K562 (cell line): ENCODE measurements around the gene GPN3. TPM values are rescaled to one million over a fixed set of nuclear protein-coding genes. Genes with fewer than 3 reads are reported as not detected.

Experiments
- EP400 ChIP-seq: fragments of 450-650 bp; IDR thresholded peaks from 2 replicates; pipeline ENCODE4 v1.6.1; 2017; ENCODE audit warnings: antibody characterized with exemption, mild to moderate bottlenecking, moderate library complexity
- ESRRB ChIP-seq: fragments of 250-450 bp; sonication (Bioruptor Pico); IDR thresholded peaks from 2 replicates; pipeline ENCODE4 v1.5.0; 2020; ENCODE audit warnings: mild to moderate bottlenecking, moderate library complexity, borderline replicate concordance
- FOXJ3 ChIP-seq: sonication (generic); formaldehyde crosslinking; IDR thresholded peaks from 2 replicates; pipeline ENCODE4 v1.4.0; 2020; ENCODE audit warnings: mild to moderate bottlenecking, missing genetic modification reagents
- HDGF ChIP-seq: fragments of 450-650 bp; IDR thresholded peaks from 2 replicates; pipeline ENCODE4 v1.6.1; 2016
- NCOA4 ChIP-seq: fragments of 450-650 bp; IDR thresholded peaks from 2 replicates; pipeline ENCODE4 v1.6.1; 2018; ENCODE audit warnings: mild to moderate bottlenecking; ENCODE audit not compliant: partially characterized antibody
- RERE ChIP-seq: sonication (generic); formaldehyde crosslinking; IDR thresholded peaks from 2 replicates; pipeline ENCODE4 v1.8.0; 2023; ENCODE audit warnings: missing genetic modification reagents, mild to moderate bottlenecking, borderline replicate concordance
- SMARCB1 ChIP-seq: IDR thresholded peaks from 2 replicates; pipeline ENCODE4 v1.6.1; 2011; ENCODE audit warnings: improper control_type of control experiment, low read depth; ENCODE audit not compliant: insufficient read length
- SREBF1 ChIP-seq: fragments of 150-350 bp; IDR thresholded peaks from 2 replicates; pipeline ENCODE4 v1.6.1; 2014; ENCODE audit warnings: antibody characterized with exemption, low read depth, low read length, borderline replicate concordance
- SREBF2 ChIP-seq: sonication (generic); formaldehyde crosslinking; IDR thresholded peaks from 2 replicates; pipeline ENCODE4 v1.4.0; 2020; ENCODE audit warnings: mild to moderate bottlenecking, missing genetic modification reagents
- U2AF1 ChIP-seq: fragments of 200-400 bp; formaldehyde crosslinking; optimal IDR thresholded peaks from 2 replicates; pipeline ENCODE3; 2017; ENCODE audit warnings: mild to moderate bottlenecking, low read depth, low read length, moderate library complexity
- ZNF239 ChIP-seq: fragments of 250-450 bp; sonication (Bioruptor Pico); IDR thresholded peaks from 2 replicates; pipeline ENCODE4 v1.4.0; 2020; ENCODE audit warnings: mild to moderate bottlenecking
- ZNF280B ChIP-seq: fragments of 250-450 bp; sonication (Bioruptor Pico); IDR thresholded peaks from 2 replicates; pipeline ENCODE4 v1.5.1; 2021; ENCODE audit warnings: mild to moderate bottlenecking
- ZNF584 ChIP-seq: fragments of 200-800 bp; sonication (Bioruptor generic); IDR thresholded peaks from 2 replicates; pipeline ENCODE4 v1.6.1; 2016; ENCODE audit warnings: low read depth, mild to moderate bottlenecking, missing genetic modification characterization, missing compliant biosample characterization
- ZNF707 ChIP-seq: fragments of 250-450 bp; sonication (Bioruptor Pico); conservative IDR thresholded peaks from 2 replicates; pipeline ENCODE4 v1.8.0; 2022; ENCODE audit warnings: inconsistent platforms, mild to moderate bottlenecking, moderate library complexity
- ZNF766 ChIP-seq: fragments of 200-800 bp; sonication (Bioruptor generic); conservative IDR thresholded peaks from 2 replicates; pipeline ENCODE4 v1.6.1; 2016; ENCODE audit warnings: missing genetic modification characterization, missing compliant biosample characterization
- polyA plus RNA-seq, 8 experiments: library from polyadenylated mRNA; depleted of rRNA in 4 of 8; stranded (reverse) in 5 of 8; unstranded in 3 of 8; fragments of >200 nt; fragmentation: Nextera tagmentation in 2 of 8; fragmentation: Illumina TruSeq in 1 of 8; extraction: Ambion mirVana in 2 of 8; extraction: Trizol in 1 of 8; gene quantifications; 2 replicates each; pipeline versions ENCODE4 v1.2.1 to v1.2.3, GENCODE V29; 2011 to 2014; ENCODE audit warnings: inconsistent platforms in 1 of 8, missing spikeins in 1 of 8
- total RNA-seq, 7 experiments: library from RNA; depleted of rRNA in 6 of 7; stranded (reverse); fragments of >200 nt in 6 of 7; fragmentation: Illumina TruSeq in 2 of 7; extraction: Trizol in 2 of 7; gene quantifications; 2 replicates each; pipeline versions ENCODE4 v1.2.1 to v1.2.3, GENCODE V29; 2011 to 2021; ENCODE audit warnings: low replicate concordance in 1 of 7

The GPN3 gene
- total and polyA plus RNA-seq, 9 of the 15 experiments (the other 6 are each of a cell fraction or from before 2014, with no cell fraction given): 35.8 to 123 (median 64.2) TPM

GRCh38 chr12:110468214-110469048 lies at the start of gene GPN3, which contains the start of gene FAM216A (continued):
- TF ChIP-seq ZNF584 (CRISPR knock-in tag) (no peak), SREBF1 (no peak), ZNF707 (no peak), FOXJ3 (CRISPR knock-in tag) (no peak), ZNF280B (CRISPR knock-in tag) (no peak), SMARCB1 (no peak), EP400 (peak; percentile 98), ZNF766 (CRISPR knock-in tag) (no peak), RERE (no peak), SREBF2 (CRISPR knock-in tag) (no peak), NCOA4 (no peak), ESRRB (CRISPR knock-in tag) (no peak), HDGF (no peak), ZNF239 (CRISPR knock-in tag) (peak; percentile 18; the same call in 1 of the 2 replicates), U2AF1 (peak; percentile 78)
